ENCODE measurements around the gene RIOK2.
A peak's percentile ranks its signal among the peaks of the same experiment; 100 is the strongest.

The RIOK2 gene

DNA sequence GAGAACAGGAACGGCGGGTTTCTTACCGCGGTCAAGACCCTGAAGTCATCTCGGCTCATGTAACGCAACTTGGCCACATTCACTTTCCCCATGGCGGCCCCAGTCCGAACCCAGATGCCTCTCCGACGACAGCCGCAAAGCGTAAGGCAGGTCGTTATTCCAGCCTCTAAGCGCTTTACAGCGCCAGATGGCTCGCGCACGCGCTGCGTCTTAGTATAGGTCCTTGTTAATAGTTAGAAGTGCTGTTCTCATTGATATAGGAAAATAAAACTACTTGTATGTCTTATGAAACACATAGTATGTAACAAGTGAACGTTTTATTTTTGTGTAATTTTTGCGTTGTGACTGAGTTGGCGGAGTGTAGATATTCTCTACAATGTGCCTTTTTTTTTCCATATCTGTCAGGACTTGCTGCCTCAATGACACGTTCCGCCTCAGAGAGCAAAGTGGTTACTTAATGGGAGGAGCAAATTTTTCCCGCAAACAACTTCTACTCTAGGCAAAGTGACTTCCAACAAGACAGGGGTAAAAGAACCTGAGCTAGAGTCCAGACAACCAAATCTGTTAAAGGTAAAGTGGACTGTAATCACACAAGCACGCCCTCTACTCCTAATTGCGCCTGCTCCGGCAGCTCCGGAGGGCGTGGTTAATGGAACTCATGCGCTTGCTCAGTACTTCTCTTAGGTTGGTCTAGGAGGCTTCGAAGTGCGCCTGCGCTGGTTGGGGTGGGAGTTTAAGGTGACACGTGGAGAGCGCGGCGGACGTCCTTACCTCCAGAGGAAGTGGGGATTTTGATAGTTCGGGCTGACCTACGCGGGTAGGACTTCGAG lies at the start of gene RIOK2:
Gene RIOK2 (minus strand): TSS at position 148 of the 830 bp plus-strand sequence. CDS start 56 bp downstream, at position 92.
- H3K79me2 ChIP-seq (ENCODE audit: insufficient read depth, low read length), result peaks cover 27% of the 10 kb centered on the region
- H3K27me3 ChIP-seq (ENCODE audit: insufficient read depth, low read length, poor library complexity, severe bottlenecking), result no peaks in the 10 kb centered on the region
- peaks cover 7% of the 10 kb centered on the region for H4K20me1 ChIP-seq (ENCODE audit: insufficient read depth, low read length, poor library complexity, severe bottlenecking)
- H3K9me3 ChIP-seq (ENCODE audit: insufficient read depth, low read depth, low read length), result no peaks in the 10 kb centered on the region
- peak within 1 kb of the TSS; percentile 86 for H3K9ac ChIP-seq (ENCODE audit: low read depth, low read length, poor library complexity, severe bottlenecking)
- no peaks in the 10 kb centered on the region for H3K9me2 ChIP-seq (replicated peaks; ENCODE audit: low read depth, low read length)
- H2AFZ ChIP-seq (ENCODE audit: low read length), result peak within 1 kb of the TSS; percentile 87
- peaks cover 4% of the 10 kb centered on the region for H3K4me1 ChIP-seq (ENCODE audit: insufficient read depth, low read length, poor library complexity, severe bottlenecking)
- TF ChIP-seq EZH2phosphoT487 (IDR thresholded peaks at IDR 0.05; ENCODE audit: borderline replicate concordance), result no peak
- TF ChIP-seq, protein P1, sequence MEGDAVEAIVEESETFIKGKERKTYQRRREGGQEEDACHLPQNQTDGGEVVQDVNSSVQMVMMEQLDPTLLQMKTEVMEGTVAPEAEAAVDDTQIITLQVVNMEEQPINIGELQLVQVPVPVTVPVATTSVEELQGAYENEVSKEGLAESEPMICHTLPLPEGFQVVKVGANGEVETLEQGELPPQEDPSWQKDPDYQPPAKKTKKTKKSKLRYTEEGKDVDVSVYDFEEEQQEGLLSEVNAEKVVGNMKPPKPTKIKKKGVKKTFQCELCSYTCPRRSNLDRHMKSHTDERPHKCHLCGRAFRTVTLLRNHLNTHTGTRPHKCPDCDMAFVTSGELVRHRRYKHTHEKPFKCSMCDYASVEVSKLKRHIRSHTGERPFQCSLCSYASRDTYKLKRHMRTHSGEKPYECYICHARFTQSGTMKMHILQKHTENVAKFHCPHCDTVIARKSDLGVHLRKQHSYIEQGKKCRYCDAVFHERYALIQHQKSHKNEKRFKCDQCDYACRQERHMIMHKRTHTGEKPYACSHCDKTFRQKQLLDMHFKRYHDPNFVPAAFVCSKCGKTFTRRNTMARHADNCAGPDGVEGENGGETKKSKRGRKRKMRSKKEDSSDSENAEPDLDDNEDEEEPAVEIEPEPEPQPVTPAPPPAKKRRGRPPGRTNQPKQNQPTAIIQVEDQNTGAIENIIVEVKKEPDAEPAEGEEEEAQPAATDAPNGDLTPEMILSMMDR (conservative IDR thresholded peaks at IDR 0.05; ENCODE audit: low read length), result no peak
- peak within 1 kb of the TSS; percentile 93 for H3K4me3 ChIP-seq (ENCODE audit: low read length, poor library complexity, severe bottlenecking)
- no peaks in the 10 kb centered on the region for H3F3A ChIP-seq (ENCODE audit: low read depth)
- H3K36me3 ChIP-seq (ENCODE audit: insufficient read depth, low read length), result peaks cover 8% of the 10 kb centered on the region; the same call in 1 of the 2 replicates
- peak within 1 kb of the TSS; percentile 90 for H3K4me2 ChIP-seq (ENCODE audit: low read depth, low read length, poor library complexity, severe bottlenecking)

DNA sequence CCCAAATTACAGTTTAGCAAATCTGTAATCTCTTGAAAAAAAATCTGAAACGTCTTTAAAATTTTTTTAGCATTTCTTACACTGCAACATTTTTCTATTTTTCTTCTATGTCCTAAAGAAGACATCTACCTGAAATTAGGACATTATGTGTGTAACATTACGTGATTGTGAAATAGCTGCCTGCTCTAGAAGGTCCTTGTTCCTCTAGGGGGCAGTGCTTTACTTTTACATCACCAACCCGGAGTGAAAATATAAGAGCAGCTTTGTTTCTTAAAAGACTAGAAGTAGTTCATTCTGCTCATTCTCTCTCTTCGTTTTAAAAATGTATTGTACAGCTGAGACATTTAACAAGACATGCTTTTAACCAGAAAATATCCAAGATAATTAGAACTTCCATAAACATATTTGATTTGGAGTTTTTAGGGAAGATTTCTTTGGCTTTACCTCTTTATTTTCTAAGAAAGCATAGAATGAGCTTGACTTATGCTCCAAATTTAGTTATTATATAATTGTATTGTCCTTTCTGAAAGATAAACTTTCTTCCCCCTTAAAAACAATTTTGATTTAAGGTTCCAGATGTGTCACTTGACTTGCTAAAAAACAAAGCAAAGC lies 48.1 kb upstream of the RIOK2 start:
- no peaks in the 10 kb centered on the region for H3K27me3 ChIP-seq (ENCODE audit: insufficient read depth, low read length, poor library complexity, severe bottlenecking)

DNA sequence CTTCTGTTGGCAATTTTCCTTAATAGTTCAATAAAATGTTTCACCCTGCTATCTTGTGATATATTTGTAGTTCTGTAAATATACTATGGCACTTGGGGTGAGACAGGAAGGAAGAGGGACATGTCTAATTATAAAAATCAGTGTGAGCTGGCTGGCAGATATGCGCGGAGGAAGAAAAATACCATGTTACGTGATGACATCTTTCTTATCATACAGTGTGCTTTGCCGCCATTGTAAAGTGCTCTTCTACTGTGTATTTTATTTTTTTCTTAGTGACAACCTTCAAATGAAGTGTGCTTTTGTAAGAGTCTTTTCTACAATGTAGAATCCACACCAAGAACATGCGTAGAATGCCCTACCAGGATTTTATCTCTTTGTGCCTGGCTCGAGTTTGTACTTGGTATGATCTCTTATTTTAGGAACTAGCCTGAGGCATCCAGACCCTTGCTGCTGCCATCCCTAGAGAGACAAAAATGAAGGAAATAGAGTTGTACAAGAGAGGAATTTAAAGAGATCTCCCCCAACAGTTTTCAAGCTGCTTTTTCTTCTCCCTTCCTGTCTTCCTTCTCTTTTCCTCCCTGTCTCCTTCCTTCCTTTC lies 46.7 kb upstream of the RIOK2 start:
- H3K9ac ChIP-seq (ENCODE audit: low read depth, low read length, poor library complexity, severe bottlenecking), result no peak overlapping the region
- no peaks in the 10 kb centered on the region for H3K36me3 ChIP-seq (ENCODE audit: insufficient read depth, low read length)
- no peak overlapping the region for H3K4me2 ChIP-seq (ENCODE audit: low read depth, low read length, poor library complexity, severe bottlenecking)
- TF ChIP-seq, protein P1 (conservative IDR thresholded peaks at IDR 0.05; ENCODE audit: low read length), result no peak
- TF ChIP-seq EZH2phosphoT487 (IDR thresholded peaks at IDR 0.05; ENCODE audit: borderline replicate concordance), result no peak
- H3K79me2 ChIP-seq (ENCODE audit: insufficient read depth, low read length), result no peaks in the 10 kb centered on the region
- H3F3A ChIP-seq (ENCODE audit: low read depth), result no peaks in the 10 kb centered on the region
- H3K9me3 ChIP-seq (ENCODE audit: insufficient read depth, low read depth, low read length), result no peaks in the 10 kb centered on the region
- no peaks in the 10 kb centered on the region for H3K4me1 ChIP-seq (ENCODE audit: insufficient read depth, low read length, poor library complexity, severe bottlenecking)
- no peaks in the 10 kb centered on the region for H3K27me3 ChIP-seq (ENCODE audit: insufficient read depth, low read length, poor library complexity, severe bottlenecking)
- no peak overlapping the region for H2AFZ ChIP-seq (ENCODE audit: low read length)
- no peaks in the 10 kb centered on the region for H3K9me2 ChIP-seq (replicated peaks; ENCODE audit: low read depth, low read length)
- H3K4me3 ChIP-seq (ENCODE audit: low read length, poor library complexity, severe bottlenecking), result no peak overlapping the region
- no peaks in the 10 kb centered on the region for H4K20me1 ChIP-seq (ENCODE audit: insufficient read depth, low read length, poor library complexity, severe bottlenecking)

More for the DNA sequence above, 48.1 kb upstream of the RIOK2 start:
- no peak overlapping the region for H3K4me3 ChIP-seq (ENCODE audit: low read length, poor library complexity, severe bottlenecking)
- H2AFZ ChIP-seq (ENCODE audit: low read length), result 0 out of 2 replicates have a peak overlapping the region, but pooled peaks have one; percentile 52
- H3K4me1 ChIP-seq (ENCODE audit: insufficient read depth, low read length, poor library complexity, severe bottlenecking), result no peaks in the 10 kb centered on the region
- H3K9me2 ChIP-seq (replicated peaks; ENCODE audit: low read depth, low read length), result no peaks in the 10 kb centered on the region
- H3K79me2 ChIP-seq (ENCODE audit: insufficient read depth, low read length), result no peaks in the 10 kb centered on the region
- no peaks in the 10 kb centered on the region for H3F3A ChIP-seq (ENCODE audit: low read depth)
- TF ChIP-seq, protein P1 (conservative IDR thresholded peaks at IDR 0.05; ENCODE audit: low read length), result peak; percentile 70
- no peak for TF ChIP-seq EZH2phosphoT487 (IDR thresholded peaks at IDR 0.05; ENCODE audit: borderline replicate concordance)
- no peak overlapping the region for H3K4me2 ChIP-seq (ENCODE audit: low read depth, low read length, poor library complexity, severe bottlenecking)
- H3K9me3 ChIP-seq (ENCODE audit: insufficient read depth, low read depth, low read length), result no peaks in the 10 kb centered on the region
- no peaks in the 10 kb centered on the region for H3K36me3 ChIP-seq (ENCODE audit: insufficient read depth, low read length)
- H3K9ac ChIP-seq (ENCODE audit: low read depth, low read length, poor library complexity, severe bottlenecking), result no peak overlapping the region
- H4K20me1 ChIP-seq (ENCODE audit: insufficient read depth, low read length, poor library complexity, severe bottlenecking), result no peaks in the 10 kb centered on the region
